Iris pigment epithelial cell (primary cell): Measurements from ENCODE around the gene SETD6.

Source experiments
- DNase-seq: peaks from one replicate; pipeline ENCODE4 v3.0.0-alpha.2; 2011; ENCODE audit warnings: low read depth

Gene SETD6

GRCh38 chr16:58508671-58509251 lies 6.6 kb upstream of the SETD6 start:
- no peak for DNase-seq

GRCh38 chr16:58509256-58510096 lies 5.8 kb upstream of the SETD6 start:
- DNase-seq: no peak

- no peak for DNase-seq
Observed at GRCh38 chr16:58510097-58510775, 5.1 kb upstream of the SETD6 start.

DNA sequence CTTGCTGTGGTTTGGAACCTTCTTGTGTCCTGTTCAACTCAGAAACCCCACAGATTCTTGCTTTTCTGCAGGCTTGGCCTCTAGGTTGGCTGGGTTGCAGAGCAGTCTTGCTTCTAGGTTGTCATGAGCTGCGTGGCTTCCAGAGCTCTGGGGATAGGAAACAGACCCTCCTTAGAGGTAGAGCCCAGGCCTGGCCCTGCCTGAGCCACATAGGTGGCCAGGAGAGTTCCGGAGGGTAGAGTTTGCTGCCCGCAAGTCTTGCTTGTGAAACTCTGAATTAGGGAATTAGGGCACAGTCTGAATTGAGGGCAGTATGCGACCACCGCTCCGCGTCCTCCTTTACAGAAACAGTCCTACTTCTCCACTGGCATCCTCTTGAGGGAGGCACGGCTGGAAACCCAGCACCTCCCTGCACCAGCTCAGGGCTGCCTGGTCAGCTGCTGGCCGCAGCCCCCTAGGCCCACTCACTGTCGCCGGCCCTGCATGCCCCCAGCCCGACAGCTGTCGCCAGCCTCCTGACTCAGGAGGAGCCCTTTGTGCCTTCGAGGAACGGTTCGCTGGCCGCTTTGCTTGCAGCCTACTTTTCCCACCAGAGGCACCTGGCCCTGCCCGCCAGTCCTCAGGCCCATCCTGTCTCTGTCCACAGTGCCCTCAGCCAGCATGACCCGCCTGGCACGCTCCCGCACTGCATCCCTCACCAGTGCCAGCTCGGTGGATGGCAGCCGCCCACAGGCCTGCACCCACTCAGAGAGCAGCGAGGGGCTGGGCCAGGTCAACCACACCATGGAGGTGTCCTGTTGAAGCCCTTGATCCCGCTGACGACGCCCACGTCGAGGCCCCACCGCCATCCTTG lies 4.3 kb upstream of the SETD6 start:
- no peak for DNase-seq

GRCh38 chr16:58511933-58512815 lies 3.1 kb upstream of the SETD6 start:
- peak; percentile 56 for DNase-seq

DNA sequence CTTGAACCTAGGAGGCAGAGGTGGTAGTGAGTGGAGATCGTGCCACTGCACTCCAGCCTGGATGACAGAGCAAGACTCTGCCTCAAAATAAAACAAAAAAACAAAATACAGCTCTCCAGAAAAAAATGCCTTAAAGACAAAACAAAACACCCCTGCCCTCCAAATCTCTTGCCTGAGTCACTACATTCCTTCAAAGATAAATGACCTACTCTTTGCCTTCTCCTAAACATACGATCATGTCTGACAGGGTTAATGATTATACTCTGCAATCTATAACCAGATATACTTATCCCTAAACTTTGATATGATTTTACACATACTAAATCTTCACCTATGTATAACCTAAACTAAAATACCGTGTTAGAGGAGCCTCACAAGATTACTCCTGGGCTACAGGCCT lies 1.4 kb upstream of the SETD6 start:
- DNase-seq: peak; percentile 12

- DNase-seq: peak; percentile 8
Observed at GRCh38 chr16:58515871-58516767, 802 bp downstream of the SETD6 start.

- no peak for DNase-seq
Observed at GRCh38 chr16:58516768-58517107, 1.4 kb downstream of the SETD6 start.

GRCh38 chr16:58518083-58518979 lies 3.0 kb downstream of the SETD6 start:
- DNase-seq: no peak

- no peak for DNase-seq
Observed at GRCh38 chr16:58518980-58519368, 3.7 kb downstream of the SETD6 start.

DNA sequence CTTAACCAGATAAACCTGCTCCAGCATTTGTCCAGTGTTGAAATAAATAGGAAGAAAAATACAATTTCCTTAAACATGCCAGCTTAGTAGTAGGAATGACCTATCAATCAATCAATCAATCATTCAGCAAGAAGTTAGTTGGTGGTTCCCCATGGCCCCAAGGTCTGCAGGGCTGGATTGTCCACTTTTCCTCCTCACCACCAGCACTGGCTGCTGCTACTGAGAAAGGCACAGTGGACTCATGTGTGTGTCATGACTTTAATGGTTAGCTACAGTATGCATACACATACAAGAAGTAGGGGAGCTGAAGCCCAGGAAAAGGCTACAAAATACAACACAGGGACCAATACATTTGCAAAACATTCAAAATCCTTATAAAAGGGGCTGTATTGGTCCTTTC lies 4.4 kb downstream of the SETD6 start:
- DNase-seq: no peak

- no peak for DNase-seq
Observed at GRCh38 chr16:58530179-58530578, 14.9 kb downstream of the SETD6 start.

DNA sequence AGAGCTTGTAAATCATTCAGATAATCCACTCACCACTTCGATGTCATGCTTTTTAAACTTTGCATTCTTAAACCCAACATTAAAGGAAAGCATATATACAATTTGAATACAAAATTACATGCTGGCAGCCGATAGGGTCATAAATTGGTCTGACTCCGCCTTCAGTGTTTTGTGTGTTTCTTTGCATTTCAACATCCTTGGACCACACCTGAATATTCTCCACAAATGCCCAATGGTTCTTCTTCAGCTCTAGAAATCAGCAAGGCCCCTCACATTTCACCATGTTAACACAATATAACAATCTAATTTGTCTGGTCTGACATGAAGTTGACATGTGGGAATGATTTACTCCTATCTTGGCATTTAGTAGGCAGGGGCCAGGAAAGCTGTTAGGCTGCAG lies 17.1 kb downstream of the SETD6 start:
- DNase-seq: no peak

DNA sequence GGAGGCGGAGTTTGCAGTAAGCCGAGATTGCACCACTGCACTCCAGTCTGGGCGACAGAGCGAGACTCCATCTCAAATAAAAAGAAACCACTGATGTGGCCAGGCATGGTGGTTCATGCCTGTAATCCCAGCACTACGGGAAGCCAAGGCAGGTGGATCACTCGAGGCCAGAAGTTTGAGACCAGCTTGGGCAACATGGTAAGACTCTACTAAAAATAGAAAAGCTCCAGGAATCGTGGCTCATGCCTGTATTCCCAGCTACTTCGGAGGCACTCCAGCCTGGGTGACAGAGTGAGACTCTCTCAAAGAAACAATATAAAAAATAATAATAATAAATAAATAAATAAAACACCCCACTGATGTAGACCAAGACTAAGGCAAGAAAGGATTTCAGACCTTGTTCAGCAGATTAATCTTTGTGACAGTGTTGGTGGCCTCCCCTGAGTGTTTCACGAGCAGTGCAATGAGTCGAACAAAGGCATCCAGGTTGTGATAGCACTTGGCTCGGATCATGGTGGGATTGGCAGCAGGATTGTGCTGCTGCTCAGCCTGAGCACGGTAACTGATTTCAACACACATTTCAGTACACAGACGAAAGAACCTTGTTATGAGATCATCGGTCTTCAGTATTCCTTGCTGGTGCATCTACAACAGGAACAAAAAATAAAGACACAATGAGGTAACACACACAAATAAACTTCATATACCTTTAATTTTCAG lies 18.6 kb downstream of the SETD6 start:
- DNase-seq: peak; percentile 47

GRCh38 chr16:58535100-58535499 lies 19.8 kb downstream of the SETD6 start:
- DNase-seq: no peak

GRCh38 chr16:58536278-58536677 lies 21.0 kb downstream of the SETD6 start:
- DNase-seq: no peak

DNA sequence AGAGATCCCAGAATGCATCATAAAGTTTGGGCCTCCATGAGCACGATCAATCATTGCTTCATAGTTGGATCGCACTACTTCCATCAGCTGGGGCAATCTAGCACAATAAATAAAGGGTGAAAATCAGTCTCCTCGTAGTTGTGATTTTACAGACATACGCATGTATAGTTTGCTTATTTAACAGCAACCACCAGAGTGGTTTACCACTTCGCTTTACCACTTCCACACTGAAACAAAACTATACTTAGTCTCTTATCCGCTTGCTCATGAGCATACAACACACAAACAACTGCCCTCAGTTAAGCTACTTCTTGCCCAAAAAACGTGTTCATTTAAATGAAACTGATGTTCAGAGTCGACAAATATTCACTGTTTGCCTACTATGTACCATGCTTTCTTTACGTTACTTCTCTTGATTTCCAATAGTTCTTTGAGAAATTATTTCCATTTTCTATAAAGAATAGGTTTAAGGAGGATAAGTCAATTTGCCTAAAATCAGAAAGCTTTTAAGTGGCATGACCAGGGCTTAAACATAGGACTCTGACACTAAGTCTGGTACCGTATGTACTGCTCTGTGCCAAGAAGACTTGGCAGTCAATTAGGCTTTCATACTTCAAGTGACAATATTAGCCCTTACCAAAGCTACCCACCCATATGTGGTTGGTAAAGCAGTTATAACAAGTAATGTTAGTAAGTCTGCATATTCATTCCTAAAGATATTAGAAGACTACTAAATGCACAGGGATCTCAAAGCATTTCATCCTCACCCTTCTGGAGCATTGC lies 22.0 kb downstream of the SETD6 start:
- DNase-seq: no peak

DNA sequence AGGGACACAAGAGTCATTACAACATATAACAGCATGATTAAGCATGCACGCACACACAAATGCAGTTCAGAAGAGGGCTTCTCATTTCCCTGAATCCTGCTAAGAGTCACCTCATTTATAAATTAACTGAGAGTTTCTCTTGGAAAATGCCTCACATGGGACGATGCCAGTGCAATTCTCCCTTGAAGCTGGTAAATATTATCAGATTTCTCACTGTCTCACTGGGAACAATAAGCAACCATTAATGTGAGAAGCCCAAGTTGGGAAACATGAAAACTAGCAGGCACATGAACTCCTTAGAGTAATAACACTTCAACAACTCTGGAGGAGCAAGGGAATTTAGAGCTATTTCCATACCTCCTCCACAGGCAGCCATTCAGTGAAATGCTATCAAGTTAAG lies 26.4 kb downstream of the SETD6 start:
- DNase-seq: no peak
